ENCODE measurements around the gene SERPINB1.
"Not testable (repeated sequence)": the region's sequence is repeated elsewhere in the genome, so short reads cannot be mapped to it uniquely, and the experiment has no call there.

SERPINB1 gene

GRCh38 chr6:2865694-2866151, 24.1 kb upstream of the SERPINB1 start:
- DNase-seq: no peak

- no peak for DNase-seq
These were observed 23.6 kb upstream of the SERPINB1 start for GRCh38 chr6:2865270-2865669.

- no peak for DNase-seq
These were observed 22.2 kb upstream of the SERPINB1 start for GRCh38 chr6:2863901-2864300.

GRCh38 chr6:2862712-2863181, 21.1 kb upstream of the SERPINB1 start:
- DNase-seq: no peak

- no peak for DNase-seq
These were observed 20.1 kb upstream of the SERPINB1 start for GRCh38 chr6:2861822-2862164.

- no peak for DNase-seq
These were observed 19.6 kb upstream of the SERPINB1 start for GRCh38 chr6:2861060-2861821.

GRCh38 chr6:2860706-2861059, 19.0 kb upstream of the SERPINB1 start:
- not testable (repeated sequence) for DNase-seq

GRCh38 chr6:2859798-2860705, 18.4 kb upstream of the SERPINB1 start:
- DNase-seq: not testable (repeated sequence)

GRCh38 chr6:2859185-2859700, 17.6 kb upstream of the SERPINB1 start:
- no peak for DNase-seq

- peak in 1 of 14 donors; percentile 17 for DNase-seq
These were observed 16.1 kb upstream of the SERPINB1 start for GRCh38 chr6:2857580-2858337.

GRCh38 chr6:2857185-2857579, 15.5 kb upstream of the SERPINB1 start:
- no peak for DNase-seq

- peak in 4 of 14 donors; percentile 21 to 47 (median 36) for DNase-seq
These were observed 13.4 kb upstream of the SERPINB1 start for GRCh38 chr6:2855061-2855519.

- peak in 6 of 14 donors; percentile 17 to 62 (median 39) for DNase-seq
These were observed 12.8 kb upstream of the SERPINB1 start for GRCh38 chr6:2854396-2854982.

- peak in 1 of 14 donors; percentile 26 for DNase-seq
These were observed 12.2 kb upstream of the SERPINB1 start for GRCh38 chr6:2853769-2854395.

GRCh38 chr6:2853378-2853768, 11.7 kb upstream of the SERPINB1 start:
- DNase-seq: not testable (repeated sequence)

GRCh38 chr6:2852921-2853322, 11.3 kb upstream of the SERPINB1 start:
- DNase-seq: no peak

- no peak for DNase-seq
These were observed 10.8 kb upstream of the SERPINB1 start for GRCh38 chr6:2852514-2852855.

- DNase-seq: no peak
These were observed 10.3 kb upstream of the SERPINB1 start for GRCh38 chr6:2851727-2852513.

- DNase-seq: no peak
These were observed 9.0 kb upstream of the SERPINB1 start for GRCh38 chr6:2850538-2851113.

GRCh38 chr6:2848851-2849250, 7.2 kb upstream of the SERPINB1 start:
- no peak for DNase-seq

Measured in C1 segment of cervical spinal cord (tissue), 14 donors.